ENCODE data around the gene RNF212. TPM values are rescaled to one million over a fixed set of nuclear protein-coding genes. Genes with fewer than 3 reads are reported as not detected.
"Not testable (repeated sequence)": the region's sequence is repeated elsewhere in the genome, so short reads cannot be mapped to it uniquely, and the experiment has no call there.

RNF212 gene
- polyA plus RNA-seq, 1 donor: 1.8 TPM

DNA sequence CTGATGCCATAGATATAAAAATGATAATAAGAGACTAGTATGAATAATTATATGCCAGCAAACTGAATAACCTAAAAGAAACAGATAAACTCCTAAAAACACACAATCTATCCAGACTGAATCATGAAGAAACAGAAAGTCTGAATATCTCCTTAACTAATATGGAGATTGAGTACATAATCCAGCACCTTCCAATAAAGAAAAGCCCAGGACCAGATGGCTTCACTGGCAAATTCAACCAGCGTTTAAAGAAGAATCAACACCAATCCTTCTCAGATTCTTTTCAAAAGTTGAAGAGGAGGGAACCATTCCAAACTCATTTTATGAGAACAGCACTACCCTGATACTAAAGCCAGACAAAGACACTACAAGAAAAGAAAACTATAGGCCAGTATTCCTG, 26.5 kb upstream of the RNF212 start:
- Histone ChIP-seq H3K27me3 (ENCODE audit: control insufficient read depth, insufficient read depth, low read length) (no peaks in the 10 kb centered on the region), H3K4me1 (ENCODE audit: control insufficient read depth, insufficient read depth, low read length) (peaks cover 4% of the 10 kb centered on the region), H3K36me3 (ENCODE audit: control insufficient read depth, insufficient read depth, low read length) (no peaks in the 10 kb centered on the region), H3K4me3 (ENCODE audit: low read length) (no peak overlapping the region), H3K27ac (ENCODE audit: low read length) (no peak overlapping the region), H3K9me3 (ENCODE audit: control insufficient read depth, low read depth, low read length) (no peaks in the 10 kb centered on the region)
- no peak for DNase-seq
- no CpG with 5 or more reads among the region's 1 CpG for WGBS (ENCODE audit: insufficient coverage, low lambda C conversion rate)

DNA sequence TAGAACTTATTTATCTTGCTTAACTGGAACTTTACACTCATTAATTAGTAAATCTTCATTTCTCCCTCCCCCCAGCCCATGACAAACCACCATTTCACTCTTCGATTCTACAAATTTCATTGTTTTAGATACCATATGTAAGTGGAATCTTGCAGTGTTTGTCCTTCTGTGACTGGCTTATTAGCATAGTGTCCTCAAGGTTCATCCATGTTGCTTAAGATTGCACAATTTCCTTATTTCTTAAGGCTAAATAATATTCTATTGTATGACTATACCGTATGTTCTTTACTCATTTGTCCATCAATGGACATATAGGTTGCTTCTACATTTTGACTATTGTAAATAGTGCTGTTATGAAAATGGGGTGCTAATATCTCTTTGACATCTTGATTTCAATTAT, 24.5 kb upstream of the RNF212 start:
- Histone ChIP-seq H3K4me3 (ENCODE audit: low read length) (no peak overlapping the region), H3K27ac (ENCODE audit: low read length) (no peak overlapping the region), H3K36me3 (ENCODE audit: control insufficient read depth, insufficient read depth, low read length) (no peaks in the 10 kb centered on the region), H3K4me1 (ENCODE audit: control insufficient read depth, insufficient read depth, low read length) (peaks cover 4% of the 10 kb centered on the region), H3K9me3 (ENCODE audit: control insufficient read depth, low read depth, low read length) (no peaks in the 10 kb centered on the region), H3K27me3 (ENCODE audit: control insufficient read depth, insufficient read depth, low read length) (no peaks in the 10 kb centered on the region)
- whole genome bisulfite sequencing (ENCODE audit: insufficient coverage, low lambda C conversion rate): no CpG with 5 or more reads among the region's 2 CpGs
- no peak for DNase-seq

DNA sequence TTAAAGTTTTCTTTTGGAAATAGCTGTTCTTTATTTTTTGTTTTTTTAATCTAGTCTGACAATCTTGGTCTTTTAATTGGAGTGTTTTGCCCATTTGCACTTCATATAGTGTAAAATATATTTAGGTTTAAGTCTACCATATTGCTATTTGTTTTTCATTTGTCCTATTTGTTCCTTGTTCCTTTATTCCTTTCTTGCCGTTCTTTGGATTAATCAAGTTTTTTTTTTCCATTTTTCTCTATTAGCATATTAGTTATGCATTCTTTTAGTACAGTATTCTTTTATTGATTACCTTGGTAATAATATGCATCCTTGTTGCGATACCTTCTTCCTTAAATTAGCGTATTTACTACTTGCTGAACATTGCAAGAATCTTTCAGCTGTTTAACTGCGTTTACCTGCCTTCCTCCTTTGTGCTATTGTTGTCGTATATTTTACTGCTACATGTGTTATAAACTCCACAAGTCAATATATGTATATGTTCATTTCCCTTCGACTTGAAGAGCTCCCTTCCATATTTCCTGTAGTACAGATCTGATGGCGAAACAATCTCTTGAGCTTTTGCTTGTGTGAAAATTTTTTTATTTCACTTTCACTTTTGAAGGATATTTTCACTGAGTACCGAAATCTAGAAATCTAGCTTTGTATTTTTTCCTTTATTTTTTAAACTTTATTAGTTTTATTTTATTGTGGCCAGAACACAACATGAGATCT, 23.9 kb upstream of the RNF212 start:
- H3K4me3 ChIP-seq (ENCODE audit: low read length): no peak overlapping the region

DNA sequence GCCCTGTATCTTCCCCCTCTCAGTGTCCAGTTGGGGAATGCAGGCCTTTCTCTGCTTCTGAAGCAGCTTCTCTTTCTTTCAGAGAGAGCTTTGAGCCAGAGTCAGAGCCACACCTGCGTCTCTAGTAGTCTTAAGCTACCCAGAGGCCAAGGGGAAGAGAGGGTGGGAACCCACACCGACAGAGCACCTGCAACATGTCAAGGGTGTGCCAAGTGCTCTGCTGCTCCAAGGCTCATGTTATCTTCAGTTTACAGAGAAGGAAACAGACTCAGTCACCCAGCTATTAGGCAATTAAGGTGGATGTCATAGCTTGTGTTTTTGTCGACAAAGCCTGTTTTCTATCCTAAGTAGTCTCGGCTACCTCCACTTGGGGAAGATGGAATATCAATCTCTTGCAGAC, 22.7 kb upstream of the RNF212 start:
- Histone ChIP-seq H3K9me3 (ENCODE audit: control insufficient read depth, low read depth, low read length) (no peaks in the 10 kb centered on the region), H3K4me3 (ENCODE audit: low read length) (no peak overlapping the region), H3K36me3 (ENCODE audit: control insufficient read depth, insufficient read depth, low read length) (no peaks in the 10 kb centered on the region), H3K27ac (ENCODE audit: low read length) (peak overlapping the region; percentile 52), H3K4me1 (ENCODE audit: control insufficient read depth, insufficient read depth, low read length) (peaks cover 4% of the 10 kb centered on the region), H3K27me3 (ENCODE audit: control insufficient read depth, insufficient read depth, low read length) (no peaks in the 10 kb centered on the region)
- DNase-seq: peak; percentile 69 to 86
- no CpG with 5 or more reads among the region's 4 CpGs for WGBS (ENCODE audit: insufficient coverage, low lambda C conversion rate)

More for the DNA sequence above, 23.9 kb upstream of the RNF212 start:
- no peaks in the 10 kb centered on the region for H3K36me3 ChIP-seq (ENCODE audit: control insufficient read depth, insufficient read depth, low read length)
- H3K27ac ChIP-seq (ENCODE audit: low read length): no peak overlapping the region
- peaks cover 4% of the 10 kb centered on the region for H3K4me1 ChIP-seq (ENCODE audit: control insufficient read depth, insufficient read depth, low read length)
- H3K9me3 ChIP-seq (ENCODE audit: control insufficient read depth, low read depth, low read length): no peaks in the 10 kb centered on the region
- no peak for DNase-seq
- no peaks in the 10 kb centered on the region for H3K27me3 ChIP-seq (ENCODE audit: control insufficient read depth, insufficient read depth, low read length)
- 85% methylated on average over 6 of the region's 8 CpGs for WGBS (ENCODE audit: insufficient coverage, low lambda C conversion rate)

DNA sequence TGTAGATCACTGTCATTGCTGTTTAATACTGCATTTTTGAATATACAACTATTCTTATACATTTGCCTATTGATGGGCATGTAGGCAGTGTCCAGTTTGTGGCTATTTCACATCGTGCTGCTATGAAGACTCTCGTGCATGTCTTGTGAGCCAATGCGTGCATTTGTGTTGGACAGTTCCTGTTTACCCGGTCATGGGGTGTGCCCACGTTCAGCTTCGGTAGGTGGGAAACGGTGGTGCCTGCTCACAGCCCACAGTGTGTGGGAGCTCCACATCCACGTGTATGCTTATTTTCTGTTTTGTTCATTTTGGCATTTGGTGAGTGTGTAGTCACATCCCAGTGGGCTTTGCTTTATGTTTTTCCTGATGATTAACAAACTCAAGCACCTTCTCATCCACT, 19.7 kb upstream of the RNF212 start:
- no peak for DNase-seq
- H3K9me3 ChIP-seq (ENCODE audit: control insufficient read depth, low read depth, low read length): no peaks in the 10 kb centered on the region
- H3K4me1 ChIP-seq (ENCODE audit: control insufficient read depth, insufficient read depth, low read length): peaks cover 4% of the 10 kb centered on the region
- H3K36me3 ChIP-seq (ENCODE audit: control insufficient read depth, insufficient read depth, low read length): no peaks in the 10 kb centered on the region
- H3K27ac ChIP-seq (ENCODE audit: low read length): no peak overlapping the region
- 60% methylated on average over 1 of the region's 8 CpGs for WGBS (ENCODE audit: insufficient coverage, low lambda C conversion rate)
- H3K27me3 ChIP-seq (ENCODE audit: control insufficient read depth, insufficient read depth, low read length): no peaks in the 10 kb centered on the region
- no peak overlapping the region for H3K4me3 ChIP-seq (ENCODE audit: low read length)

DNA sequence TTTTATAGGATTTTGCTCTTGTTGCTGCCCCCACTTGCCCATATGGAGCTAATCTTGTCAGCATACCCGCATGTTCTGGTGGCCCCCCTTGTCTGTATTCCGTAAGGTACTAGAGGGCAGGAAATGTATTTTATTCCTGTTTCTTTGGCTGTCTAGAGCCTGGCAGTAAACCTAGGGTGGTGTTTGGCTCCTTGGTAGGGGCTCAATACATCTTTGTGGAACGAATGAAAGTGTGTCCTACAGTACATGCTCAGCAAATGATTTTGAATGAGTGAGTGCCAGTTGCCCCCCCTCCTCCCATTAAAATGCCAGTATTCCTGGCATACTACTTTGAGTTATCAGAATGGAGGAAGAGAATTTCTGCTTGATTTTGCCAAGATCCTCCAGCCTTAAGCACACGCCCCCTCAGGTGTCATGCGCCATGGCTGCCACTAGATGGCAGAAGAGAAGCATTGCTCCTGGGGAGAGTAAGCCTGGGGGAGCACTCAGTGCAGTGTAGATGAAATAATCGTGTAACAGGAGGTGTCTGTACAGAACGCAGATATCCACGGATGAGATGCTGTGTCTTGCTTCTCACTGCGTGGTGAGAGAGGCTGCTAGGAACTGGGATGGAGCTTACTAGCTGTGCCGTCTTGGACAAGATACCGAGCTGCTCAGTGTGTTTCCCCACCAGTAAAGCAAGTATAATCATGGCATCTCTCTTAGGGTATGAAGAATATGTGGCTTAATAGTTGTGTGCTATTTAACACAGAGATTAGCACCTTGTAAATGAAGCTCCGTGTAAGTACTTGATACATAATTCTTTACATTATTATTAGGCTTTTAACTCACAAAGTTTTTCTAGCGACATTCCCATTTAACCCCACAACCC, 17.2 kb upstream of the RNF212 start:
- Histone ChIP-seq H3K27ac (ENCODE audit: low read length) (no peak overlapping the region), H3K27me3 (ENCODE audit: control insufficient read depth, insufficient read depth, low read length) (peaks cover 3% of the 10 kb centered on the region), H3K36me3 (ENCODE audit: control insufficient read depth, insufficient read depth, low read length) (no peaks in the 10 kb centered on the region), H3K4me3 (ENCODE audit: low read length) (no peak overlapping the region), H3K9me3 (ENCODE audit: control insufficient read depth, low read depth, low read length) (no peaks in the 10 kb centered on the region), H3K4me1 (ENCODE audit: control insufficient read depth, insufficient read depth, low read length) (peaks cover under 1% of the 10 kb centered on the region)
- peak; percentile 61 to 67 for DNase-seq
- 25% methylated on average over 1 of the region's 13 CpGs for WGBS (ENCODE audit: insufficient coverage, low lambda C conversion rate)

DNA sequence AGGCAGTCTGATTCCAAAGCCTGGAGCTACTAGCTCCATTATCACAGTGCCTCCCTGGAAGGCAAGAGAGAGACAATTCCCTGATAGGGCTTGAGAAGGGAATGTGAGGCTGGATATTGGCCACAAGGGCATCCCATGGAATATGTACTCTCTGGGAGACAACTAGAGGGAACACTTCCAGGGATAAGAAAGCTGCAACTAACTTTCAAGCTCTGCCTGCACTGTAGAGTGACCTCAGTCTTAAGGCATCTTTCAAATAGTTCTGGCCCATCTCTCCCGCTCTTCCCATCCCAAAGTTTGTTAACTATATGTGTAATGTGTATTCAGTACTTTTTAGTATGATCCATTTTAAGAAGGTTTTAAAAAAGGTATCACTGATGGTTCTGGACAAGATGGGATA, 13.1 kb upstream of the RNF212 start:
- Histone ChIP-seq H3K4me3 (ENCODE audit: low read length) (no peak overlapping the region), H3K9me3 (ENCODE audit: control insufficient read depth, low read depth, low read length) (no peaks in the 10 kb centered on the region), H3K27ac (ENCODE audit: low read length) (no peak overlapping the region), H3K36me3 (ENCODE audit: control insufficient read depth, insufficient read depth, low read length) (no peaks in the 10 kb centered on the region), H3K27me3 (ENCODE audit: control insufficient read depth, insufficient read depth, low read length) (peaks cover 3% of the 10 kb centered on the region), H3K4me1 (ENCODE audit: control insufficient read depth, insufficient read depth, low read length) (no peaks in the 10 kb centered on the region)
- no peak for DNase-seq
- WGBS (ENCODE audit: insufficient coverage, low lambda C conversion rate): no CpG with 5 or more reads among the region's 1 CpG

DNA sequence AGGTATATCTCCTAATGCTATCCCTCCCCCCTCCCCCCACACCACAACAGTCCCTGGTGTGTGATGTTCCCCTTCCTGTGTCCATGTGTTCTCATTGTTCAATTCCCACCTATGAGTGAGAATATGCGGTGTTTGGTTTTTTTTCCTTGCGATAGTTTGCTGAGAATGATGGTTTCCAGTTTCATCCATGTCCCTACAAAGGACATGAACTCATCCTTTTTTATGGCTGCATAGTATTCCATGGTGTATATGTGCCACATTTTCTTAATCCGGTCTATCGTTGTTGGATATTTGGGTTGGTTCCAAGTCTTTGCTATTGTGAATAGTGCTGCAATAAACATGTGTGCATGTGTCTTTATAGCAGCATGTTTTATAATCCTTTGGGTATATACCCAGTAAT, 12.1 kb upstream of the RNF212 start:
- not testable (repeated sequence) for H3K4me3 ChIP-seq (ENCODE audit: low read length); H3K27ac ChIP-seq (ENCODE audit: low read length); H3K36me3 ChIP-seq (ENCODE audit: control insufficient read depth, insufficient read depth, low read length); DNase-seq; H3K4me1 ChIP-seq (ENCODE audit: control insufficient read depth, insufficient read depth, low read length); H3K27me3 ChIP-seq (ENCODE audit: control insufficient read depth, insufficient read depth, low read length); H3K9me3 ChIP-seq (ENCODE audit: control insufficient read depth, low read depth, low read length)
- WGBS (ENCODE audit: insufficient coverage, low lambda C conversion rate): no CpG with 5 or more reads among the region's 4 CpGs

DNA sequence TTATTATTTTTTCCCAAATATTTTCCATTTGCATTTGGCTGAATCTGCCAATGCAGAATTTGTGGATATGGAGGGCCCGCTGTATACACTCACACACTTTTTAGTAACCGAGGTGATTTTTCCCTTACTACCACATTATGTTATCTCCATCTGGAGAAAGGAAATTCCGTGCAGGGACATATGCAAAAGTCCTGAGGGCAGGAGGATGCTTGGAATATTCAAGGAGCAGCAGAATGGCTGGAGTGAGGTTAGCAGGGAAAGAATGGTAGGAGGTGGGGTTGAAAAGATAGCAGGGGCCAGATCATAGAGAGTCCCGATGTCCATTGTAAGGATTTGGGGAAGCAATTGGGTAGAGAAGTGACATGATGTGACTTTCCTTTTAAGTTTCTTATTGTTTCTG, 11.5 kb upstream of the RNF212 start:
- WGBS (ENCODE audit: insufficient coverage, low lambda C conversion rate): 73% methylated on average over 3 of the region's 4 CpGs
- H3K9me3 ChIP-seq (ENCODE audit: control insufficient read depth, low read depth, low read length): no peaks in the 10 kb centered on the region
- H3K27ac ChIP-seq (ENCODE audit: low read length): no peak overlapping the region
- no peaks in the 10 kb centered on the region for H3K4me1 ChIP-seq (ENCODE audit: control insufficient read depth, insufficient read depth, low read length)
- peaks cover 3% of the 10 kb centered on the region for H3K27me3 ChIP-seq (ENCODE audit: control insufficient read depth, insufficient read depth, low read length)
- no peak overlapping the region for H3K4me3 ChIP-seq (ENCODE audit: low read length)
- no peak for DNase-seq
- H3K36me3 ChIP-seq (ENCODE audit: control insufficient read depth, insufficient read depth, low read length): no peaks in the 10 kb centered on the region

DNA sequence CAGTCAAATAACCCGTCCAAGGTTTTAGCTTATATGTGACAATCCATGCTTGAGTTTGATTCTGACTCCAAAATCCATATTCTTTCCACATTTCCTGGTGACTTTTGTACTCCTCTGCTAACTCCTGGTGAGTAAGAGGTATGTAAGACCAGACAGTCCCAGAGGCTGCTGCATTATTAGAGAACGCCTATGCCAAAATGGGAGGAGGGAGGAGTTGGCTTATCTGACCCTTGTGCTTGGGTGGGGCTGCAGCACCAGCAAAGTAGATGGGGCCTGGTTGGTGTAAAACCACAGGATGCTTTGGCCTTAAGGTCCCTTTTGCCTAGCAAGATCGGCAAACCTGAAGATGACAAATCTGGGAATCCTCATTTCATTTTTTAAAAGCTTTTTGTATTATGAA, 9.1 kb upstream of the RNF212 start:
- no peaks in the 10 kb centered on the region for H3K4me1 ChIP-seq (ENCODE audit: control insufficient read depth, insufficient read depth, low read length)
- no peak overlapping the region for H3K4me3 ChIP-seq (ENCODE audit: low read length)
- WGBS (ENCODE audit: insufficient coverage, low lambda C conversion rate): no CpG with 5 or more reads among the region's 3 CpGs
- no peak overlapping the region for H3K27ac ChIP-seq (ENCODE audit: low read length)
- no peak for DNase-seq
- no peaks in the 10 kb centered on the region for H3K9me3 ChIP-seq (ENCODE audit: control insufficient read depth, low read depth, low read length)
- H3K36me3 ChIP-seq (ENCODE audit: control insufficient read depth, insufficient read depth, low read length): no peaks in the 10 kb centered on the region
- H3K27me3 ChIP-seq (ENCODE audit: control insufficient read depth, insufficient read depth, low read length): peaks cover 3% of the 10 kb centered on the region

Data from large intestine (tissue), 3 donors.